Measurements from ENCODE around the gene UBE2K.
"Not testable (repeated sequence)": the region's sequence is repeated elsewhere in the genome, so short reads cannot be mapped to it uniquely, and the experiment has no call there.

Gene UBE2K

GRCh38 chr4:39699687-39700409 is 1.9 kb downstream of the UBE2K start:
- no peak for DNase-seq (ENCODE audit: low read depth)
- peak overlapping the region; percentile 25; the same call in 1 of the 2 replicates for H3K4me3 ChIP-seq (ENCODE audit: low read depth, low read length)
- no peak for TF ChIP-seq CTCF (IDR thresholded peaks at IDR 0.05; ENCODE audit: low read depth, low read length, missing control alignments)

- peak overlapping the region; percentile 25; the same call in 1 of the 2 replicates for H3K4me3 ChIP-seq (ENCODE audit: low read depth, low read length)
Observed at GRCh38 chr4:39700554-39700953, 2.6 kb downstream of the UBE2K start.

GRCh38 chr4:39702716-39703115 is 4.8 kb downstream of the UBE2K start:
- no peak for TF ChIP-seq CTCF (IDR thresholded peaks at IDR 0.05; ENCODE audit: low read depth, low read length, missing control alignments)
- no peak for DNase-seq (ENCODE audit: low read depth)
- no peak overlapping the region for H3K4me3 ChIP-seq (ENCODE audit: low read depth, low read length)

More at GRCh38 chr4:39700554-39700953, 2.6 kb downstream of the UBE2K start:
- no peak for TF ChIP-seq CTCF (IDR thresholded peaks at IDR 0.05; ENCODE audit: low read depth, low read length, missing control alignments)
- DNase-seq (ENCODE audit: low read depth) = no peak

- not testable (repeated sequence) for DNase-seq (ENCODE audit: low read depth); H3K4me3 ChIP-seq (ENCODE audit: low read depth, low read length)
Observed at GRCh38 chr4:39704789-39705188, 6.9 kb downstream of the UBE2K start.

- H3K4me3 ChIP-seq (ENCODE audit: low read depth, low read length) = no peak overlapping the region
- DNase-seq (ENCODE audit: low read depth) = no peak
- no peak for TF ChIP-seq CTCF (IDR thresholded peaks at IDR 0.05; ENCODE audit: low read depth, low read length, missing control alignments)
Observed at GRCh38 chr4:39706334-39706733, 8.4 kb downstream of the UBE2K start.

GRCh38 chr4:39706741-39707511 is 9.0 kb downstream of the UBE2K start:
- no peak for TF ChIP-seq CTCF (IDR thresholded peaks at IDR 0.05; ENCODE audit: low read depth, low read length, missing control alignments)
- H3K4me3 ChIP-seq (ENCODE audit: low read depth, low read length) = no peak overlapping the region
- DNase-seq (ENCODE audit: low read depth) = no peak

GRCh38 chr4:39710098-39710896 is 12.4 kb downstream of the UBE2K start:
- TF ChIP-seq CTCF (IDR thresholded peaks at IDR 0.05; ENCODE audit: low read depth, low read length, missing control alignments) = no peak
- DNase-seq (ENCODE audit: low read depth) = no peak
- no peak overlapping the region for H3K4me3 ChIP-seq (ENCODE audit: low read depth, low read length)
